Panc1 (cell line): ENCODE results near the gene RABGAP1L.

Source experiments
- TF ChIP-seq, protein P1 (sequence below): fragments of 450-650 bp; IDR thresholded peaks from 2 replicates; pipeline ENCODE4 v1.5.1; 2017; ENCODE audit warnings: mild to moderate bottlenecking
- TF ChIP-seq, protein P2 (sequence below), 2 experiments: IDR thresholded peaks; 2 replicates each; pipeline ENCODE4 v1.6.1; 2011 to 2012; ENCODE audit warnings: low read depth in 2 of 2, control low read depth in 1 of 2, low read length in 1 of 2, mild to moderate bottlenecking in 1 of 2, moderate library complexity in 1 of 2; ENCODE audit not compliant: insufficient read depth in 1 of 2

DNA sequence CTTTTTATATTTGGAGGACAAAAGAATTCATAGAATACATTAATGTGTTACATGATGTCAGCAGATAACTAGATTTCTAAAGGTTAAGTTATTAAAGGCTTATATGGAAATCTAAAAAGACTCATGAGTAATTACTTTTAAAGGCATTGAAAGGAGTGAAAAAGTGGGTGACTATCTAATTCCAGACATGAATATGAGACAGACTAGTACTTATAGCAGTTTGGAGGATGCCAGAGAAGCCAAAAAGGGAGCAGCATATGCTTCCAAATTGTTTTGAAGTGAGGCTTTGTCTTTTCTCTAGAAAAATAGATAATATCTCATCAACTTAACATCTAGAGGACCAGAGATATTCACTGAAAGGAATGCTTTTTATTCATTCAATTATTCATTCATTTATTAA is 564.9 kb downstream of the RABGAP1L start:
- TF ChIP-seq, protein P1, sequence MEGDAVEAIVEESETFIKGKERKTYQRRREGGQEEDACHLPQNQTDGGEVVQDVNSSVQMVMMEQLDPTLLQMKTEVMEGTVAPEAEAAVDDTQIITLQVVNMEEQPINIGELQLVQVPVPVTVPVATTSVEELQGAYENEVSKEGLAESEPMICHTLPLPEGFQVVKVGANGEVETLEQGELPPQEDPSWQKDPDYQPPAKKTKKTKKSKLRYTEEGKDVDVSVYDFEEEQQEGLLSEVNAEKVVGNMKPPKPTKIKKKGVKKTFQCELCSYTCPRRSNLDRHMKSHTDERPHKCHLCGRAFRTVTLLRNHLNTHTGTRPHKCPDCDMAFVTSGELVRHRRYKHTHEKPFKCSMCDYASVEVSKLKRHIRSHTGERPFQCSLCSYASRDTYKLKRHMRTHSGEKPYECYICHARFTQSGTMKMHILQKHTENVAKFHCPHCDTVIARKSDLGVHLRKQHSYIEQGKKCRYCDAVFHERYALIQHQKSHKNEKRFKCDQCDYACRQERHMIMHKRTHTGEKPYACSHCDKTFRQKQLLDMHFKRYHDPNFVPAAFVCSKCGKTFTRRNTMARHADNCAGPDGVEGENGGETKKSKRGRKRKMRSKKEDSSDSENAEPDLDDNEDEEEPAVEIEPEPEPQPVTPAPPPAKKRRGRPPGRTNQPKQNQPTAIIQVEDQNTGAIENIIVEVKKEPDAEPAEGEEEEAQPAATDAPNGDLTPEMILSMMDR = no peak
- TF ChIP-seq, protein P2, sequence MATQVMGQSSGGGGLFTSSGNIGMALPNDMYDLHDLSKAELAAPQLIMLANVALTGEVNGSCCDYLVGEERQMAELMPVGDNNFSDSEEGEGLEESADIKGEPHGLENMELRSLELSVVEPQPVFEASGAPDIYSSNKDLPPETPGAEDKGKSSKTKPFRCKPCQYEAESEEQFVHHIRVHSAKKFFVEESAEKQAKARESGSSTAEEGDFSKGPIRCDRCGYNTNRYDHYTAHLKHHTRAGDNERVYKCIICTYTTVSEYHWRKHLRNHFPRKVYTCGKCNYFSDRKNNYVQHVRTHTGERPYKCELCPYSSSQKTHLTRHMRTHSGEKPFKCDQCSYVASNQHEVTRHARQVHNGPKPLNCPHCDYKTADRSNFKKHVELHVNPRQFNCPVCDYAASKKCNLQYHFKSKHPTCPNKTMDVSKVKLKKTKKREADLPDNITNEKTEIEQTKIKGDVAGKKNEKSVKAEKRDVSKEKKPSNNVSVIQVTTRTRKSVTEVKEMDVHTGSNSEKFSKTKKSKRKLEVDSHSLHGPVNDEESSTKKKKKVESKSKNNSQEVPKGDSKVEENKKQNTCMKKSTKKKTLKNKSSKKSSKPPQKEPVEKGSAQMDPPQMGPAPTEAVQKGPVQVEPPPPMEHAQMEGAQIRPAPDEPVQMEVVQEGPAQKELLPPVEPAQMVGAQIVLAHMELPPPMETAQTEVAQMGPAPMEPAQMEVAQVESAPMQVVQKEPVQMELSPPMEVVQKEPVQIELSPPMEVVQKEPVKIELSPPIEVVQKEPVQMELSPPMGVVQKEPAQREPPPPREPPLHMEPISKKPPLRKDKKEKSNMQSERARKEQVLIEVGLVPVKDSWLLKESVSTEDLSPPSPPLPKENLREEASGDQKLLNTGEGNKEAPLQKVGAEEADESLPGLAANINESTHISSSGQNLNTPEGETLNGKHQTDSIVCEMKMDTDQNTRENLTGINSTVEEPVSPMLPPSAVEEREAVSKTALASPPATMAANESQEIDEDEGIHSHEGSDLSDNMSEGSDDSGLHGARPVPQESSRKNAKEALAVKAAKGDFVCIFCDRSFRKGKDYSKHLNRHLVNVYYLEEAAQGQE (IDR thresholded peaks at IDR 0.05; ENCODE audit: insufficient read depth in 1 of 2, low read depth in 2 of 2, low read length in 1 of 2) = no peak
